H9 (cell line): Measurements from ENCODE around the gene USP9X. TPM values are rescaled to one million over a fixed set of nuclear protein-coding genes. Genes with fewer than 3 reads are reported as not detected.

Experiments used
- DNase-seq: peaks from one replicate; pipeline ENCODE4 v3.0.0-alpha.2; 2017
- H2AFZ ChIP-seq: one replicate; pipeline ENCODE4 v1.6.1; 2013; ENCODE audit warnings: mild to moderate bottlenecking, low read length, control low read depth, moderate library complexity
- H2AK5ac ChIP-seq: 2 replicates; pipeline ENCODE4 v1.6.1; 2013; ENCODE audit warnings: low read length, control low read depth, mixed read lengths; ENCODE audit not compliant: insufficient read length
- H2BK120ac ChIP-seq: one replicate; pipeline ENCODE4 v1.6.1; 2013; ENCODE audit warnings: low read depth, mild to moderate bottlenecking, low read length, control low read depth, inconsistent platforms; ENCODE audit not compliant: poor library complexity, severe bottlenecking
- H2BK12ac ChIP-seq: 2 replicates; pipeline ENCODE4 v1.6.1; 2013; ENCODE audit warnings: low read length, control low read depth, mixed read lengths, low read depth; ENCODE audit not compliant: insufficient read length
- H2BK15ac ChIP-seq: 2 replicates; pipeline ENCODE4 v1.6.1; 2013; ENCODE audit warnings: low read depth, low read length, control low read depth
- H2BK20ac ChIP-seq: one replicate; pipeline ENCODE4 v1.6.1; 2013; ENCODE audit warnings: low read depth, mild to moderate bottlenecking, low read length, control low read depth, inconsistent platforms; ENCODE audit not compliant: poor library complexity, severe bottlenecking
- H2BK5ac ChIP-seq: 2 replicates; pipeline ENCODE4 v1.6.1; 2013; ENCODE audit warnings: low read length, control low read depth, mixed read lengths; ENCODE audit not compliant: insufficient read length
- H3K14ac ChIP-seq: 2 replicates; pipeline ENCODE4 v1.6.1; 2013; ENCODE audit warnings: low read length, control low read depth; ENCODE audit not compliant: insufficient read depth
- H3K18ac ChIP-seq: 2 replicates; pipeline ENCODE4 v1.6.1; 2013; ENCODE audit warnings: low read depth, mild to moderate bottlenecking, mixed read lengths, low read length, control low read depth; ENCODE audit not compliant: insufficient read length
- H3K23ac ChIP-seq: 2 replicates; pipeline ENCODE4 v1.6.1; 2013; ENCODE audit warnings: low read length, control low read depth, mixed read lengths, low read depth; ENCODE audit not compliant: insufficient read length
- H3K23me2 ChIP-seq: 2 replicates; pipeline ENCODE4 v1.6.1; 2013; ENCODE audit warnings: low read depth, mild to moderate bottlenecking, mixed read lengths, low read length, control low read depth; ENCODE audit not compliant: insufficient read length, poor library complexity, severe bottlenecking
- H3K27ac ChIP-seq: 2 replicates; pipeline ENCODE4 v1.5.1; 2013; ENCODE audit warnings: low read length, control low read depth, mixed read lengths, low read depth; ENCODE audit not compliant: insufficient read length
- H3K27me3 ChIP-seq: 2 replicates; pipeline ENCODE4 v1.6.1; 2013; ENCODE audit warnings: low read length, control low read depth, inconsistent platforms; ENCODE audit not compliant: insufficient read depth
- H3K4ac ChIP-seq: 2 replicates; pipeline ENCODE4 v1.6.1; 2013; ENCODE audit warnings: low read depth, mild to moderate bottlenecking, control low read depth, inconsistent platforms, low read length, moderate library complexity
- H3K4me1 ChIP-seq: 2 replicates; pipeline ENCODE4 v1.6.1; 2013; ENCODE audit warnings: low read length, control low read depth, inconsistent platforms; ENCODE audit not compliant: insufficient read depth
- H3K4me2 ChIP-seq: 2 replicates; pipeline ENCODE4 v1.6.1; 2013; ENCODE audit warnings: low read length, control low read depth, mixed read lengths; ENCODE audit not compliant: insufficient read length, insufficient read depth
- H3K56ac ChIP-seq: 2 replicates; pipeline ENCODE4 v1.6.1; 2013; ENCODE audit warnings: low read depth, mild to moderate bottlenecking, mixed read lengths, low read length, control low read depth; ENCODE audit not compliant: insufficient read length
- H3K79me1 ChIP-seq: 2 replicates; pipeline ENCODE4 v1.6.1; 2013; ENCODE audit warnings: low read depth, mild to moderate bottlenecking, moderate library complexity, low read length, control low read depth, inconsistent platforms; ENCODE audit not compliant: insufficient read depth, poor library complexity, severe bottlenecking
- H3K79me2 ChIP-seq: 2 replicates; pipeline ENCODE4 v1.6.1; 2013; ENCODE audit warnings: low read length, control low read depth, inconsistent platforms; ENCODE audit not compliant: insufficient read depth
- H3K9ac ChIP-seq: 2 replicates; pipeline ENCODE4 v1.6.1; 2013; ENCODE audit warnings: low read length, control low read depth, mixed read lengths; ENCODE audit not compliant: insufficient read length; ENCODE audit errors: extremely low read depth
- H3K9me3 ChIP-seq: one replicate; pipeline ENCODE4 v1.6.1; 2013; ENCODE audit warnings: low read depth, low read length, inconsistent platforms; ENCODE audit not compliant: control insufficient read depth
- H3T11ph ChIP-seq: one replicate; pipeline ENCODE4 v1.6.1; 2013; ENCODE audit warnings: mild to moderate bottlenecking, low read length, control low read depth, inconsistent platforms
- H4K20me1 ChIP-seq: one replicate; pipeline ENCODE4 v1.6.1; 2013; ENCODE audit not compliant: control insufficient read depth, insufficient read length, insufficient read depth
- H4K5ac ChIP-seq: 2 replicates; pipeline ENCODE4 v1.6.1; 2013; ENCODE audit warnings: low read depth, mild to moderate bottlenecking, mixed read lengths, low read length, control low read depth; ENCODE audit not compliant: insufficient read length
- H4K8ac ChIP-seq: replicated peaks from 2 replicates; pipeline ENCODE4 v1.6.1; 2013; ENCODE audit warnings: low read length, control low read depth, mixed read lengths, low read depth; ENCODE audit not compliant: insufficient read length
- H4K91ac ChIP-seq: 2 replicates; pipeline ENCODE4 v1.6.1; 2013; ENCODE audit warnings: low read depth, mild to moderate bottlenecking, moderate library complexity, mixed read lengths, low read length, control low read depth; ENCODE audit not compliant: insufficient read length
- H3K27ac Mint-ChIP-seq, 3 experiments: 2 replicates in 2 of 3; 3 replicates in 1 of 3; pipeline ENCODE4 v1.8.0; 2020 to 2021; ENCODE audit warnings: mixed read lengths in 3 of 3, mild to moderate bottlenecking in 1 of 3, moderate library complexity in 1 of 3
- H3K27me3 Mint-ChIP-seq: 2 replicates; pipeline ENCODE4 v1.8.0; 2021; ENCODE audit warnings: low read depth, mild to moderate bottlenecking, moderate library complexity, mixed read lengths
- H3K36me3 Mint-ChIP-seq, 3 experiments: 2 replicates in 2 of 3; 3 replicates in 1 of 3; pipeline ENCODE4 v1.8.0; 2020 to 2021; ENCODE audit warnings: low read depth in 3 of 3, mixed read lengths in 3 of 3; ENCODE audit not compliant: insufficient read depth in 1 of 3
- H3K4me1 Mint-ChIP-seq, 2 experiments: 2 replicates each; pipeline ENCODE4 v1.8.0; 2020; ENCODE audit warnings: mixed read lengths in 2 of 2
- H3K4me3 Mint-ChIP-seq, 2 experiments: 2 replicates in 1 of 2; 3 replicates in 1 of 2; pipeline ENCODE4 v1.8.0; 2020 to 2021; ENCODE audit warnings: mild to moderate bottlenecking in 2 of 2, mixed read lengths in 2 of 2, moderate library complexity in 1 of 2
- H3K9me3 Mint-ChIP-seq, 2 experiments: 2 replicates in 1 of 2; 3 replicates in 1 of 2; pipeline ENCODE4 v1.8.0; 2020; ENCODE audit warnings: mild to moderate bottlenecking in 2 of 2, mixed read lengths in 2 of 2, moderate library complexity in 1 of 2
- CTCF ChIP-seq: fragments of 200-600 bp; sonication (generic); conservative IDR thresholded peaks from 3 replicates; pipeline ENCODE4 v1.8.0; 2021; ENCODE audit warnings: antibody characterized with exemption, mild to moderate bottlenecking
- WGBS: extraction: QIAGEN DNeasy Blood & Tissue Kit; methylation state at CpG from one replicate; pipeline ENCODE4 v1.1.7; 2013; ENCODE audit warnings: missing lambda C conversion rate, low lambda C conversion rate, mixed read lengths; ENCODE audit not compliant: insufficient read length; ENCODE audit errors: extremely low coverage; 5-methylcytosine and 5-hydroxymethylcytosine counted together
- total RNA-seq: library from RNA; stranded (reverse); gene quantifications from 2 replicates; pipeline ENCODE4 v1.2.1, GENCODE V29; 2021

The USP9X gene
- total RNA-seq, 1 experiment from 2014 or later, result 284 TPM

GRCh38 chrX:41240509-41240908, 155.3 kb downstream of the USP9X start:
- no peak overlapping the region for H2BK120ac ChIP-seq
- H3K9me3 Mint-ChIP-seq, result peaks cover 48 to 50% of the 10 kb centered on the region in 2 experiments

More at GRCh38 chrX:41240509-41240908, 155.3 kb downstream of the USP9X start:
- Histone ChIP-seq H3K79me2 (no peaks in the 10 kb centered on the region), H3K23me2 (no peaks in the 10 kb centered on the region), H3K27me3 (no peaks in the 10 kb centered on the region), H4K8ac (no peak overlapping the region), H2BK5ac (no peak overlapping the region), H3K9ac (no peak overlapping the region), H3K4me2 (no peak overlapping the region), H3K56ac (no peak overlapping the region), H3K79me1 (no peaks in the 10 kb centered on the region), H3K27ac (no peak overlapping the region), H3K4me1 (peaks cover 3% of the 10 kb centered on the region; the same call in 1 of the 2 replicates), H2AK5ac (no peak overlapping the region), H3K4ac (no peak overlapping the region), H3K14ac (no peak overlapping the region), H2AFZ (no peak overlapping the region), H2BK12ac (no peak overlapping the region), H2BK20ac (no peak overlapping the region), H2BK15ac (no peak overlapping the region), H4K5ac (no peak overlapping the region), H3K18ac (no peak overlapping the region), H4K20me1 (no peaks in the 10 kb centered on the region), H3K9me3 (no peaks in the 10 kb centered on the region), H3T11ph (no peak overlapping the region), H4K91ac (no peak overlapping the region), H3K23ac (no peak overlapping the region)
- no peak for TF ChIP-seq CTCF
- peaks cover 0 to 2% of the 10 kb centered on the region in 2 experiments; a peak in 1 of 4 replicates for H3K4me1 Mint-ChIP-seq
- peaks cover 0 to 1% (median 0%) of the 10 kb centered on the region in 3 experiments; a peak in 2 of 7 replicates for H3K36me3 Mint-ChIP-seq
- DNase-seq, result no peak
- no peak overlapping the region for H3K4me3 Mint-ChIP-seq
- peaks cover 3% of the 10 kb centered on the region; the same call in 1 of the 2 replicates for H3K27me3 Mint-ChIP-seq
- H3K27ac Mint-ChIP-seq, result no peak overlapping the region
- no CpG with 5 or more reads among the region's 3 CpGs for WGBS
